Esophagus (tissue), 2 donors: ENCODE measurements around the gene ADRA1B. TPM values are rescaled to one million over a fixed set of nuclear protein-coding genes. Genes with fewer than 3 reads are reported as not detected.

ENCODE experiments used
- H3K27ac ChIP-seq, 2 donors: one replicate each; pipeline ENCODE4 v1.5.1; 2013; ENCODE audit warnings: low read depth in 2 of 2, mild to moderate bottlenecking in 2 of 2, inconsistent platforms in 1 of 2, low read length in 1 of 2, moderate library complexity in 1 of 2
- H3K27me3 ChIP-seq, 2 donors: one replicate each; pipeline ENCODE4 v1.6.1; 2013; ENCODE audit warnings: low read length in 2 of 2, control low read depth in 1 of 2, mild to moderate bottlenecking in 1 of 2; ENCODE audit not compliant: insufficient read depth in 2 of 2, control insufficient read depth in 1 of 2
- H3K36me3 ChIP-seq, 2 donors: one replicate each; pipeline ENCODE4 v1.6.1; 2013; ENCODE audit warnings: low read length in 1 of 2; ENCODE audit not compliant: control insufficient read depth in 2 of 2, insufficient read depth in 2 of 2
- H3K4me1 ChIP-seq, 2 donors: one replicate each; pipeline ENCODE4 v1.6.1; 2013; ENCODE audit warnings: low read length in 1 of 2; ENCODE audit not compliant: control insufficient read depth in 2 of 2, insufficient read depth in 2 of 2
- H3K4me3 ChIP-seq, 2 donors: one replicate each; pipeline ENCODE4 v1.5.1; 2013; ENCODE audit warnings: low read length in 2 of 2, mild to moderate bottlenecking in 2 of 2, low read depth in 1 of 2, moderate library complexity in 1 of 2
- H3K9me3 ChIP-seq, 2 donors: one replicate each; pipeline ENCODE4 v1.6.1; 2013; ENCODE audit warnings: mild to moderate bottlenecking in 2 of 2, low read depth in 1 of 2, low read length in 1 of 2, moderate library complexity in 1 of 2; ENCODE audit not compliant: control insufficient read depth in 2 of 2, insufficient read depth in 1 of 2
- WGBS, 2 donors: extraction: QIAGEN DNeasy Blood & Tissue Kit; methylation state at CpG; one replicate each; pipeline ENCODE4 v1.1.7; 2013; 5-methylcytosine and 5-hydroxymethylcytosine counted together
- polyA plus RNA-seq, 2 donors: library from polyadenylated mRNA; stranded (reverse); fragments of 200-250 nt; gene quantifications; one replicate each; pipeline ENCODE4 v1.2.3, GENCODE V29; 2013
- donor health status: healthy with polysubstance abuse.
- donor health status: Bipolar disorder and iron deficiency.

ADRA1B gene
- polyA plus RNA-seq, 2 donors, result 0.04 to 0.08 TPM

- H3K4me1 ChIP-seq, result peaks cover 0 to 2% of the 10 kb centered on the region in 2 donors
These were observed 8.3 kb upstream of the ADRA1B start for GRCh38 chr5:159907689-159908590.

DNA sequence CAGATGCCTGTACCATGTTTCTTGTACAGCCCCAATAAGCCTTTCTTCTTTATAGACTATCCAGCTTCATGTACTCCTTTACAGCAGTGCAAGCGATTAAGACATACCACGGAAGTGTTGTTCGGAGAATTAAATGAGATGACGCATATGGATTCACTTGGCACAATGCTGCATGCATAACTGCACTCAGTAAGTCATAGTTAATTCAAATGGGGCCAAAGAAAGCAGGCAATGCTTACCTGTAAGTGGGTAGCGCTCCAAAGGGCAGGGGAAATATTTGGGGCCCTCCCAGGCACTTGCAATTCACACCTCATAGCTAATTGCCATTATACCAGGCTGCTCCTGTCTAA lies 7.7 kb upstream of the ADRA1B start:
- no peak overlapping the region for H3K27ac ChIP-seq
- 73 to 81% methylated on average over 5 of the region's 5 CpGs for WGBS, 2 donors
- H3K4me1 ChIP-seq, result peaks cover 0 to 2% of the 10 kb centered on the region in 2 donors
- no peak overlapping the region for H3K4me3 ChIP-seq
- H3K9me3 ChIP-seq, result no peaks in the 10 kb centered on the region
- H3K27me3 ChIP-seq, result no peaks in the 10 kb centered on the region
- H3K36me3 ChIP-seq, result no peaks in the 10 kb centered on the region

More at GRCh38 chr5:159907689-159908590, 8.3 kb upstream of the ADRA1B start:
- WGBS, 2 donors, result 52 to 55% methylated on average over 7 of the region's 7 CpGs
- no peaks in the 10 kb centered on the region for H3K36me3 ChIP-seq
- H3K27ac ChIP-seq, result no peak overlapping the region
- H3K9me3 ChIP-seq, result no peaks in the 10 kb centered on the region
- no peak overlapping the region for H3K4me3 ChIP-seq
- no peaks in the 10 kb centered on the region for H3K27me3 ChIP-seq

GRCh38 chr5:159909126-159909525 lies 7.2 kb upstream of the ADRA1B start:
- H3K27me3 ChIP-seq, result no peaks in the 10 kb centered on the region
- H3K9me3 ChIP-seq, result no peaks in the 10 kb centered on the region
- no peak overlapping the region for H3K4me3 ChIP-seq
- 77 to 78% methylated on average over 3 of the region's 3 CpGs for WGBS, 2 donors
- no peaks in the 10 kb centered on the region for H3K36me3 ChIP-seq
- peaks cover 0 to 2% of the 10 kb centered on the region in 2 donors for H3K4me1 ChIP-seq
- no peak overlapping the region for H3K27ac ChIP-seq

GRCh38 chr5:159910207-159910842 lies 6.0 kb upstream of the ADRA1B start:
- no peak overlapping the region for H3K4me3 ChIP-seq
- no peaks in the 10 kb centered on the region for H3K27me3 ChIP-seq
- WGBS, 2 donors, result 86 to 92% methylated on average over 5 of the region's 5 CpGs
- no peaks in the 10 kb centered on the region for H3K36me3 ChIP-seq
- H3K4me1 ChIP-seq, result peaks cover 0 to 2% of the 10 kb centered on the region in 2 donors
- no peaks in the 10 kb centered on the region for H3K9me3 ChIP-seq
- H3K27ac ChIP-seq, result no peak overlapping the region

- H3K4me1 ChIP-seq, result peaks cover 0 to 2% of the 10 kb centered on the region in 2 donors
- whole genome bisulfite sequencing, 2 donors, result 52 to 69% methylated on average over 2 of the region's 2 CpGs
- H3K27ac ChIP-seq, result no peak overlapping the region
- H3K9me3 ChIP-seq, result no peaks in the 10 kb centered on the region
- H3K27me3 ChIP-seq, result no peaks in the 10 kb centered on the region
- no peaks in the 10 kb centered on the region for H3K36me3 ChIP-seq
- no peak overlapping the region for H3K4me3 ChIP-seq
These were observed 5.4 kb upstream of the ADRA1B start for GRCh38 chr5:159910843-159911229.

GRCh38 chr5:159911349-159911748 lies 4.9 kb upstream of the ADRA1B start:
- no peaks in the 10 kb centered on the region for H3K9me3 ChIP-seq
- WGBS, 2 donors, result 90 to 97% methylated on average over 4 of the region's 4 CpGs
- H3K36me3 ChIP-seq, result no peaks in the 10 kb centered on the region
- H3K27me3 ChIP-seq, result no peaks in the 10 kb centered on the region
- H3K4me3 ChIP-seq, result no peak overlapping the region
- peaks cover 0 to 2% of the 10 kb centered on the region in 2 donors for H3K4me1 ChIP-seq
- H3K27ac ChIP-seq, result no peak overlapping the region

DNA sequence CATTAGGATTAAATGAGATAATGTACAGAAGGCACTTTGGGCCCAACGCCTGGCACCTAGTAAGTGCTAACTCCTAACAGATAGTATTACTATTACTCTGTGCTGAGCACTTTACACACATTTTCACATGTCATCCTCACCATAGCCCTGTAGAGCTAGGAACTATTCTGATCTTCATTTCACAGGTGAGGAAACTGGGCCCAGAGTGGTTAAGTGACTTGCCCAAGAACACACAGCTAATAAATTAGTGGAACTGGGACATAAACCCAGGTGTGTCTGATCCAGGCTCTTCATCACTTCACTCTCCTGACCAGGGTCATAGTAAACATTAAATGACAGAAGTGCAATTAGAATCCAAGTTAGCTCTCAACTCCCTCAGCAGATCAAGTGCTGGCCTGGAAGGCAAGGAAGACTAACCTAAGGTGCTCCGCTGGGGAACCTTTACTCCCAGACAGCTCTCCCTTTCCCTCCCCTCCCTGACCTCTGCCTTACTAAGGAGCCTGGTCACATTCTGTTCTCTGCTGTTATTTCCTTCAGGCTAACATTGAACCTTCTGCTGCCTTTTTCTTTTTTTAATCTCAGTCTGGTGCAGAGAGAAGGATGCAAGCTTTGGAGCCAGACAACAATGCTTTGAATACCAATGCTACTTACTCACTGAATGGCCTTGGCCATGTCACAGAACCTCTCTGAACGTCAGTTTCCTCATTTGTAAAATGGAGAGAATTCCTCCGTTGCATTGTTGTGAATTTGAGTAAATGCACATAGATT lies 4.1 kb upstream of the ADRA1B start:
- Histone ChIP-seq H3K27me3 (no peaks in the 10 kb centered on the region), H3K36me3 (no peaks in the 10 kb centered on the region), H3K4me3 (no peak overlapping the region), H3K27ac (no peak overlapping the region), H3K4me1 (no peaks in the 10 kb centered on the region), H3K9me3 (no peaks in the 10 kb centered on the region)
- WGBS, 2 donors, result 64 to 66% methylated on average over 4 of the region's 4 CpGs

DNA sequence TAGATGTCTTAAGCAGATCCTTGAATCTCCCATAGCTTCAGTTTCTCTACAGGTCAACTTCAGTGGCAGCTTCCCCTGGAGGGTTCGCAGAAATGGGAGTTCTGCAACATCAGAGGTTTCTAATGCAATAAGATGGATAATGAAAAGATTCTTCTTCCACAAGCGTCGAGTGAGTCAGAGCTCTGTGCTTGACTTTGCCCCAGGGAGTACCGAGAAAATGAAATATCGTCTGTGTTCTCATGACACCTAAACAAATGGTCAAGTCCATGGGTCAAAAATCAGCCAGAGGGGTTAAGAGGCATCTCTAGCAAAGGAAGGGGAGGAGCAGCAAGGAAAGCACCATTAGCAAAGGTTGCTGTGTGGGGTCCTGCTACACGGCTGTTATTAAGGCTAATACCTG lies 3.2 kb upstream of the ADRA1B start:
- Histone ChIP-seq H3K36me3 (no peaks in the 10 kb centered on the region), H3K4me3 (no peak overlapping the region), H3K27ac (no peak overlapping the region), H3K4me1 (no peaks in the 10 kb centered on the region), H3K27me3 (no peaks in the 10 kb centered on the region), H3K9me3 (no peaks in the 10 kb centered on the region)
- 28 to 32% methylated on average over 6 of the region's 6 CpGs for WGBS, 2 donors

GRCh38 chr5:159913501-159913900 lies 2.8 kb upstream of the ADRA1B start:
- H3K27me3 ChIP-seq, result no peaks in the 10 kb centered on the region
- H3K9me3 ChIP-seq, result no peaks in the 10 kb centered on the region
- no peaks in the 10 kb centered on the region for H3K36me3 ChIP-seq
- H3K27ac ChIP-seq, result no peak overlapping the region
- no peak overlapping the region for H3K4me3 ChIP-seq
- no peaks in the 10 kb centered on the region for H3K4me1 ChIP-seq
